Measurements from ENCODE around the gene EHMT2. TPM values are rescaled to one million over a fixed set of nuclear protein-coding genes. Genes with fewer than 3 reads are reported as not detected.

Gene EHMT2
- total and polyA plus RNA-seq, 2 of the 4 experiments (the other 2 are of a cell fraction): 38.0 to 51.2 TPM

DNA sequence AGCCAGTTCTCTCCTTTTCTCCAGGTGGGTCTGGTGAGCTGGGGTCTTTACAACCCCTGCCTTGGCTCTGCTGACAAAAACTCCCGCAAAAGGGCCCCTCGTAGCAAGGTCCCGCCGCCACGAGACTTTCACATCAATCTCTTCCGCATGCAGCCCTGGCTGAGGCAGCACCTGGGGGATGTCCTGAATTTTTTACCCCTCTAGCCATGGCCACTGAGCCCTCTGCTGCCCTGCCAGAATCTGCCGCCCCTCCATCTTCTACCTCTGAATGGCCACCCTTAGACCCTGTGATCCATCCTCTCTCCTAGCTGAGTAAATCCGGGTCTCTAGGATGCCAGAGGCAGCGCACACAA, 47.6 kb upstream of the EHMT2 start:
- H3K27ac ChIP-seq (ENCODE audit: insufficient read depth, low read length): peak overlapping the region; percentile 56; the same call in 1 of the 2 replicates
- peak overlapping the region; percentile 50 for H4K5ac ChIP-seq (ENCODE audit: low read depth, low read length)
- no peak overlapping the region for H2BK15ac ChIP-seq (ENCODE audit: low read depth, low read length)
- peak overlapping the region; percentile 33 for H2BK5ac ChIP-seq (ENCODE audit: low read depth, low read length, poor library complexity, severe bottlenecking)
- intact Hi-C loops (cut with micrococcal nuclease): no loop called here
- H3K4me3 ChIP-seq (ENCODE audit: insufficient read depth, low read depth, low read length): no peak overlapping the region
- ChIA-PET CTCF (interaction anchor here (1.0 kb wide), 1 partner anchor 82 kb away, joined by 3 read pairs; the partner anchor contains the start of gene NEU1), POLR2A (ENCODE audit: unreplicated experiment) (interaction anchor here (0.9 kb wide), 1 partner anchor 46 kb away, joined by 3 read pairs; no protein-coding TSS in a partner anchor)
- 0 out of 2 replicates have a peak overlapping the region, but pooled peaks have one; percentile 14 for H2AK5ac ChIP-seq (ENCODE audit: low read depth, low read length)
- in situ Hi-C loops (cut with MboI; ENCODE audit: low sequenced_read_pairs): loop anchor here (5.0 to 10.0 kb wide), 2 partner anchors 33 to 260 kb away; partner anchors contain the start of gene LY6G5C
- H3K4me1 ChIP-seq (ENCODE audit: control insufficient read depth, insufficient read depth, low read length): peaks cover 25% of the 10 kb centered on the region
- no peaks in the 10 kb centered on the region for H3K9me3 ChIP-seq (ENCODE audit: control insufficient read depth, insufficient read depth, low read length)
- peak overlapping the region; percentile 31 for H4K91ac ChIP-seq (ENCODE audit: insufficient read depth, low read depth, low read length)
- H2BK120ac ChIP-seq (ENCODE audit: low read depth, low read length): peak overlapping the region; percentile 63
- H3K56ac ChIP-seq (ENCODE audit: extremely low read depth, insufficient read depth, low read length): no peak overlapping the region
- peak overlapping the region; percentile 65; the same call in 1 of the 2 replicates for H3K4me2 ChIP-seq (ENCODE audit: low read depth, low read length)
- H3K9ac ChIP-seq (ENCODE audit: low read depth, low read length): no peak overlapping the region
- peak overlapping the region; percentile 94 for H2AFZ ChIP-seq (replicated peaks; ENCODE audit: low read length, poor library complexity)
- no TSS peak for BruUV-seq (replicated peaks)
- DNase-seq: no peak
- dilution Hi-C loops (cut with HindIII; ENCODE audit: low sequenced_read_pairs, unreplicated experiment): no loop called here
- no peaks in the 10 kb centered on the region for H4K20me1 ChIP-seq (ENCODE audit: insufficient read depth, low read length)
- no peaks in the 10 kb centered on the region for H3K27me3 ChIP-seq (ENCODE audit: control insufficient read depth, insufficient read depth, low read length)
- no peak overlapping the region for H3K23ac ChIP-seq (ENCODE audit: low read depth, low read length)
- no peak for ATAC-seq (ENCODE audit: low read depth)
- 50% methylated on average over 1 of the region's 9 CpGs; no CpG with 5 or more reads in 1 of the 2 experiments for WGBS, 2 experiments (ENCODE audit: extremely low coverage in 2 of 2, insufficient read length in 1 of 2)
- H4K8ac ChIP-seq (ENCODE audit: low read depth in 2 of 2, low read length in 2 of 2): peak overlapping the region; percentile 67 to 81; a peak in 3 of 4 replicates
- H3K9me1 ChIP-seq (ENCODE audit: insufficient read depth, low read length): peaks cover 9% of the 10 kb centered on the region
- no peak overlapping the region for H2BK20ac ChIP-seq (ENCODE audit: low read depth, low read length)
- no peak for TF ChIP-seq CHD1 (IDR thresholded peaks at IDR 0.05; ENCODE audit: low read depth, low read length)
- no peak for TF ChIP-seq SMC3 (IDR thresholded peaks at IDR 0.05; ENCODE audit: low read depth, low read length)
- no peak for TF ChIP-seq USF2 (IDR thresholded peaks at IDR 0.05; ENCODE audit: low read depth, low read length)
- no peak for TF ChIP-seq CEBPB (IDR thresholded peaks at IDR 0.05; ENCODE audit: low read depth, low read length)
- TF ChIP-seq MAFK (IDR thresholded peaks at IDR 0.05; ENCODE audit: low read depth, low read length): no peak
- peak overlapping the region; percentile 57 for H3K14ac ChIP-seq (replicated peaks; ENCODE audit: low read depth, low read length)
- no peaks in the 10 kb centered on the region for H3K36me3 ChIP-seq (ENCODE audit: control insufficient read depth, insufficient read depth, low read length)
- no peaks in the 10 kb centered on the region for H3K79me1 ChIP-seq (ENCODE audit: low read depth in 1 of 2, low read length in 2 of 2)
- peak overlapping the region; percentile 89 for H3K4ac ChIP-seq (ENCODE audit: low read depth, low read length)
- H2AK9ac ChIP-seq (replicated peaks; ENCODE audit: low read depth, low read length, poor library complexity): peak overlapping the region; percentile 90
- H3K18ac ChIP-seq (ENCODE audit: low read depth, low read length): peak overlapping the region; percentile 16; the same call in 1 of the 2 replicates
